OCI-LY1 (cell line): ENCODE measurements around the gene NTF3.

Source experiments
- H2AFZ ChIP-seq: fragments of 200-600 bp; sonication (generic), shearing (Covaris generic); 2 replicates; pipeline ENCODE4 v1.6.0; 2014; ENCODE audit warnings: antibody characterized with exemption, mild to moderate bottlenecking, low read length
- H3F3A ChIP-seq: fragments of 200-600 bp; sonication (generic), shearing (Covaris generic); 2 replicates; pipeline ENCODE4 v1.6.0; 2014; ENCODE audit warnings: mild to moderate bottlenecking, antibody characterized with exemption, low read length, moderate library complexity; ENCODE audit not compliant: insufficient read depth
- H3K27ac ChIP-seq: fragments of 200-600 bp; sonication (generic); 2 replicates; pipeline ENCODE4 v1.5.1; 2014; ENCODE audit warnings: low read length, mixed run types, mild to moderate bottlenecking, low read depth; ENCODE audit not compliant: poor library complexity, severe bottlenecking
- H3K27me3 ChIP-seq: fragments of 200-600 bp; sonication (generic); 2 replicates; pipeline ENCODE4 v1.6.0; 2014; ENCODE audit warnings: antibody characterized with exemption, mild to moderate bottlenecking, low read length, moderate library complexity; ENCODE audit not compliant: insufficient read depth
- H3K36me3 ChIP-seq: fragments of 200-600 bp; sonication (generic); 2 replicates; pipeline ENCODE4 v1.6.1; 2014; ENCODE audit warnings: mild to moderate bottlenecking, antibody characterized with exemption, low read length, moderate library complexity, mixed read lengths; ENCODE audit not compliant: insufficient read depth
- H3K4me1 ChIP-seq: fragments of 200-600 bp; sonication (generic); 2 replicates; pipeline ENCODE4 v1.5.1; 2014; ENCODE audit warnings: mild to moderate bottlenecking, low read length, moderate library complexity; ENCODE audit not compliant: insufficient read depth, severe bottlenecking
- H3K4me2 ChIP-seq: fragments of 200-600 bp; sonication (generic), shearing (Covaris generic); 2 replicates; pipeline ENCODE4 v1.6.1; 2014; ENCODE audit warnings: low read length
- H3K4me3 ChIP-seq: fragments of 200-600 bp; sonication (generic); 2 replicates; pipeline ENCODE4 v1.5.1; 2014; ENCODE audit warnings: low read length, low read depth, mild to moderate bottlenecking, mixed read lengths; ENCODE audit not compliant: poor library complexity, severe bottlenecking
- H3K79me2 ChIP-seq: fragments of 200-600 bp; shearing (Covaris generic); 2 replicates; pipeline ENCODE4 v1.6.1; 2016; ENCODE audit warnings: mixed run types, low read length, mixed read lengths; ENCODE audit not compliant: insufficient read depth
- H3K9ac ChIP-seq: fragments of 200-600 bp; sonication (generic), shearing (Covaris generic); 2 replicates; pipeline ENCODE4 v1.6.1; 2014; ENCODE audit warnings: mild to moderate bottlenecking, low read length, mixed read lengths
- H3K9me2 ChIP-seq: fragments of 200-600 bp; sonication (generic), shearing (Covaris generic); 2 replicates; pipeline ENCODE4 v1.6.1; 2014; ENCODE audit warnings: low read depth, mild to moderate bottlenecking, low read length, mixed read lengths
- H3K9me3 ChIP-seq: fragments of 200-600 bp; shearing (Covaris generic); 2 replicates; pipeline ENCODE4 v1.6.1; 2014; ENCODE audit warnings: low read length, mixed read lengths
- H4K20me1 ChIP-seq: fragments of 200-600 bp; sonication (generic), shearing (Covaris generic); 2 replicates; pipeline ENCODE4 v1.6.0; 2016; ENCODE audit warnings: mild to moderate bottlenecking, low read length; ENCODE audit not compliant: insufficient read depth
- CTCF ChIP-seq: fragments of 200-600 bp; sonication (generic), shearing (Covaris generic); IDR thresholded peaks from 2 replicates; pipeline ENCODE4 v1.5.1; 2017; ENCODE audit warnings: mild to moderate bottlenecking, antibody characterized with exemption, low read length, moderate library complexity, mixed read lengths
- EZH2 ChIP-seq: fragments of 200-600 bp; sonication (generic), shearing (Covaris generic); IDR thresholded peaks from 2 replicates; pipeline ENCODE4 v1.8.0; 2017; ENCODE audit warnings: borderline replicate concordance, mixed run types, mild to moderate bottlenecking, antibody characterized with exemption, low read length, moderate library complexity, mixed read lengths

NTF3 gene

GRCh38 chr12:5484426-5484825, 52.5 kb downstream of the NTF3 start:
- Histone ChIP-seq H3K4me1 (no peaks in the 10 kb centered on the region), H3K36me3 (no peaks in the 10 kb centered on the region)
- TF ChIP-seq CTCF: no peak
- TF ChIP-seq EZH2: no peak

GRCh38 chr12:5485454-5485853, 53.5 kb downstream of the NTF3 start:
- no peak overlapping the region for H3K4me3 ChIP-seq
- H3K4me1 ChIP-seq: no peaks in the 10 kb centered on the region
- no peaks in the 10 kb centered on the region for H3K9me3 ChIP-seq
- no peak overlapping the region for H2AFZ ChIP-seq
- H3K4me2 ChIP-seq: no peak overlapping the region
- no peak overlapping the region for H3K9ac ChIP-seq
- no peak overlapping the region for H3K27ac ChIP-seq
- H3F3A ChIP-seq: no peaks in the 10 kb centered on the region
- no peaks in the 10 kb centered on the region for H3K79me2 ChIP-seq
- TF ChIP-seq EZH2 (no peak), CTCF (no peak)
- no peaks in the 10 kb centered on the region for H3K27me3 ChIP-seq
- no peaks in the 10 kb centered on the region for H3K9me2 ChIP-seq
- H3K36me3 ChIP-seq: no peaks in the 10 kb centered on the region
- no peaks in the 10 kb centered on the region for H4K20me1 ChIP-seq

More at GRCh38 chr12:5484426-5484825, 52.5 kb downstream of the NTF3 start:
- Histone ChIP-seq H3K9ac (no peak overlapping the region), H2AFZ (no peak overlapping the region), H3K79me2 (no peaks in the 10 kb centered on the region), H3F3A (no peaks in the 10 kb centered on the region), H3K4me2 (no peak overlapping the region), H3K27me3 (no peaks in the 10 kb centered on the region), H3K9me3 (no peaks in the 10 kb centered on the region), H3K9me2 (no peaks in the 10 kb centered on the region), H3K4me3 (no peak overlapping the region), H4K20me1 (no peaks in the 10 kb centered on the region), H3K27ac (no peak overlapping the region)

- Histone ChIP-seq H3K79me2 (no peaks in the 10 kb centered on the region), H3K9ac (no peak overlapping the region), H3K27me3 (no peaks in the 10 kb centered on the region), H2AFZ (no peak overlapping the region), H3K4me1 (no peaks in the 10 kb centered on the region), H3K9me3 (no peaks in the 10 kb centered on the region), H3K4me2 (no peak overlapping the region), H3K36me3 (no peaks in the 10 kb centered on the region), H3K27ac (no peak overlapping the region), H3K9me2 (no peaks in the 10 kb centered on the region), H3K4me3 (no peak overlapping the region), H3F3A (no peaks in the 10 kb centered on the region), H4K20me1 (no peaks in the 10 kb centered on the region)
- TF ChIP-seq CTCF: no peak
- TF ChIP-seq EZH2: no peak
Observed at GRCh38 chr12:5487076-5487475, 55.2 kb downstream of the NTF3 start.
